GM18520 (cell line): ENCODE results near the gene GPAM.

ENCODE experiments used
- ATAC-seq: cut with Tn5 transposase; IDR thresholded peaks from one replicate; pipeline ENCODE4 v1.9.1; 2021; ENCODE audit not compliant: unreplicated experiment

The GPAM gene

DNA sequence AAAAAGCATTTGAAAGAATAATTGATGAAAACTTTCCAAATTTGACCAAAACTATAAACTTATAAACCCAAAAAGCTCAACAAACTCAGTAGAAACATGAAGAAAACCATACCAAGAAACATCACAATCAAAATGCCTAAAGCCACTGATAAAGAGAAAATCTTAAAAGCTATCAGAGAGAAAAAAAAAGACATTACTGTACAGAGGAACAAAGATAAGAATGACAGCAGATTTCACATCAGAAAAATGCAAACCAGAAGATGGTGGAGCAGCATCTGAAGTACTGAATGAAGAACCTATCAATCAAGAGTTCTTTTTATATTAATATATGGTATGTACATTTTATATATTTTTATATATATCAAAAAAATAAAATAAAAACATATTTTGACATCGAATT is 2.4 kb upstream of the GPAM start:
- ATAC-seq = no peak

DNA sequence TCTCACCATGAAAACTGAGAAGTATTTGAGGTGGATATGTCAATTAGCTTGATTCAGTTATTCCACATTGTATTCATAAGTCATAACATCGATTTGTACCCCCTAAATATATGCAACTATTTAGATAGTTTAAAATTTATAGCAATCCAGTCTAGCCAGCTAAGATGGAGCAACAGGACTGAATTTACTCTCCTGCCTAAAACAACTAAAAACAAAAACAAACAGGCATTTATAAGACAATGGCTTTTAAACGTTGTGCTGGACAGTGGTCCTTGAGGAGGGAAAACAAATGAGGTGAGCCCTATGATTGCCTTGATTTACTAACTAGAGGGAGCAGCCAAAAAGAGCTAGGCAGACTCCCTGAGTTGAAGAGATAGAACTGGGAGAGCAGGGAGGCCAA is 814 bp upstream of the GPAM start:
- ATAC-seq = no peak

DNA sequence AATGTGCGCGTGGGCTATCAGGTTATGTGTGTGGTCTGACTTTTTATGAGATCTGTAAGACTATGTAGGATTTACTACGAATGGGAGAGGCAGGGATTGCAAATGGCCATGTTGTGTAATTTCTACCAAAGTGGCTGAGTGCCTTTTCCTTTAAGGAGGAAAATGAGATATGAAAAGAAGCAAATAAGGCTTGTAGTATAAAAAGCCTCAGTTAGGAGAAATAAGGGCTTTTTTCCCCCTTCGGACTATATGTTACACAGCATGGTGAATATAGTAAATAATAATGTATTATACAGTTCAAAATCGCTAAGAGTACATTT is 447 bp upstream of the GPAM start:
- ATAC-seq = no peak

DNA sequence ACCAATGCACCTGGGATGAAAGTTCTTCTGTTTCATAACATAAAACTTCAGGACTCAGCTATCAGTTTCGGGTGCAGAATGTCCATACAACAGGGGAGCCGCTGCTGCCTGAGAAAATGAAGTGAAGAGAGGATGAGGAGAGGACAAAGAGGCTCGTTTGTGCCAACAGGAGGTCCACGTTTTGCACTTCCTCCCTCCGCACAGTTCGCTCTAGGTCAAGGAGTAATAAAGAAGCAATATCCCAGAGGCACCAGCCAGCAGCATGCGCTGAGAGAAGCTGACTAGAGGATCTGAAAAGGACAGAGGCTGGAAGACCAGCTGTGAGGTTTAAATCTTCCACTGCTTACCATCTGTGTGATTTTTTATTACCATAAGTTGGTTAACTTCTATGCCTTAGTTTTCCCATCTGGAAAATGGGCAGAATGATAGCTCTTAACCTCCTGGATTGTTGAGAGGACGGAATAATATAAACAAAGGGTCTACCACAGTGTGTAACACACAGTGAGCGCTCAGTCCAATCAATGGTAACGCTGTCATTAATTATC is 709 bp downstream of the GPAM start:
- no peak for ATAC-seq

DNA sequence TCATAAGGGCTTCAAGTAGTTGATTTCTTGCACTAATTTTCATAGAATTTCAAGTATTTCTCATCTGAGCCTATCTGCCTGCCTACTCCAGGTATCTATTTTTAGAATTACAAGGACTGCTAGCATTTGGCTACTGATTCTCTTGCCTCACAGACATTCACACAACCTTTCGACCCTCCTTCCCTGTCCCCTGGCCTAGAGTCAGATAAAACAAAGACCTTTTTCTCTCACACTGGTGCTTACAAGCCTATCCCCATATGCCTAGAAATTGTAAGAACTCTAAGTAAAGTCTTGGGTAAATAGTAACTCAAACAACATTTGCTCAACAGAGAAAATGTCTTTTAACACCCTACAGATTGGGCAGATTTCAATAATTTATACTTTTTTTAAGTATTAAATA is 6.3 kb downstream of the GPAM start:
- ATAC-seq = no peak

DNA sequence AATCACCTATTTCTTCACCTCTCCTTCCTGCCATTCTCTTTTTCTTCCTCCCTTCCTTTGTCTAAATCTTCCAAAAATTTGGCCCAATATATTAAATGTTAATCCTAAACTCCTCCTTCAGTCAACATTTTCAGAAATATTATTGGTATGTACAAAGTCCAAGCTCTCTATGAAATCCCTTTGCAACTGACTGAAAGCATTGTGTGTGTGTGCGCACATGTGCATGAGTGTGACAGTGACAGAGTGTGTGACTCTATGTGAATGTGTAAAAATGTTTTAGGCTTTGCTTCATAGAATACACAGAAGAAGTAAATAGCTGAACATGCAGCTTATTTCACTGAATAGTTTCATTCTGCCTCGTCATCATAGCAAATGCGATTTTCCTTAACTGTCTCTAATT is 7.0 kb downstream of the GPAM start:
- ATAC-seq = no peak

DNA sequence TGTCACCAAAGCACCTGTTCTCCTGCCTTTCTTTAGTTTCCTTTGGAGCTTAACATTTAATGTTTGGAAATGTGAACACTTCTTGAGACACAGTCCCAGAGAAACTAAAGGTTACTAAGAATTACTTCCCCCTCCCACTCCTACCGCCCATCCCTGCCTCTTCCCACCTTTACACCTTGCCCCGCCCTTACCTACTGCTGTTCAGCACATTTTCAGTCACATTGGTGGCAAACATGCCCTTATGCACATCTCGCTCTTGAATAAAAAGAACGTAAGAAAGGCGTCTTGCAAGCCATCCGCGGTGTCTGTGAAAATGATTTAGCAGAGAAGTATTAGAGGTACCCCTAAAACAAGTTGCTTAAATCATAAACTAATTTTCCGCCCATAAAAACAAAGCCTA is 8.2 kb downstream of the GPAM start:
- ATAC-seq = no peak

DNA sequence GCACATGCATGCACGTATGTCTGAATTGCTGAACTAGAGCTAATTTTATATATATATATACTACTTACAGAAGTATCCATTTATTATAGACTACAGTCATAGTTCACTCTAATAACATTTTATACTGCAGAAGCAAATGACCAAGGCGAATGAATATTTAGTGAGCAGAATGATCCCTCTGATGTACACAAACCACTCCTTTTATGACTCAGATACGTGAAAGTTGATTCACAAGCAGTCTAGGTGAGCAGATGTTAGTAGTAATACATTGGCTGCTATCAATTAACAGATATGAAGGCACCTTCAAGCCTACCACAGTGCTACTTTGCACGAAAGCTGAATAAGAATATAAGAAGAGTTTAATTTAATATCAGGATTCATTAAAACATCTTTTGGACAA is 10.4 kb downstream of the GPAM start:
- ATAC-seq = no peak

DNA sequence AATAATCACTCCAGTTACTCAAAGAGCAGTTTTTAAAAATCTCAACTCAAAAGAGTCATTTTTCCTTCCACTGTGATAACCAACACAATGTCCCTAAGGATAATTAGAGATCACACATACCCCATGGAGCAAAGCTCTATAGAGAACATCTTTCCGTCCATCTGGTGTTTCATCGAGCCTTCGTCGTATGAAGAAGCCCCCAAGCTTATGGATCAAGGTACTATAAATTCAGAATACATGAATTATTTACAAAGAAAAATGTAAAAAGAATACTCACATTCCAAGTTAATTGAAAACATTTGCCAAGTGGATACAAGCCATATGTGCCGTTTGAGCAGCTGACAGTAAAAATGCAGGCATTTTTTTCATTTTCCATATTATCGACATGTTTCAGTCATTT is 14.8 kb downstream of the GPAM start:
- no peak for ATAC-seq

DNA sequence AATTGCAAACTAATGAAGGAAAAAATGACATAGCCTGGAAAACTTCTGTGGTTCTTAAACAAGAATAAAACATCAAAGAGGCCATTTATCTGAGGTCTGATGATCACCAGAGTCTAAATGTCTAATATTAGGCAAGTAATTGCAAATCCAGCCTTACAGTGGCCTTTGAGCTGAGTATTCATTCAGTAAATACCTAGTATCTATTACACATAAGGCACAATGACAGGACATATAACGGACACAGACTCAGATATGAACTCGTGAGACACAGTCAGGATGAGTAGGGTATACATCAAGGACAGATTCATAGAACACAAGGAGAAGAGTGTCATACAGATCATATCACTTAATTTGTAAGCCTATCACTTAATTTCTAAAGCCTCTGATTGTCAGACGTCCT is 16.8 kb downstream of the GPAM start:
- no peak for ATAC-seq

DNA sequence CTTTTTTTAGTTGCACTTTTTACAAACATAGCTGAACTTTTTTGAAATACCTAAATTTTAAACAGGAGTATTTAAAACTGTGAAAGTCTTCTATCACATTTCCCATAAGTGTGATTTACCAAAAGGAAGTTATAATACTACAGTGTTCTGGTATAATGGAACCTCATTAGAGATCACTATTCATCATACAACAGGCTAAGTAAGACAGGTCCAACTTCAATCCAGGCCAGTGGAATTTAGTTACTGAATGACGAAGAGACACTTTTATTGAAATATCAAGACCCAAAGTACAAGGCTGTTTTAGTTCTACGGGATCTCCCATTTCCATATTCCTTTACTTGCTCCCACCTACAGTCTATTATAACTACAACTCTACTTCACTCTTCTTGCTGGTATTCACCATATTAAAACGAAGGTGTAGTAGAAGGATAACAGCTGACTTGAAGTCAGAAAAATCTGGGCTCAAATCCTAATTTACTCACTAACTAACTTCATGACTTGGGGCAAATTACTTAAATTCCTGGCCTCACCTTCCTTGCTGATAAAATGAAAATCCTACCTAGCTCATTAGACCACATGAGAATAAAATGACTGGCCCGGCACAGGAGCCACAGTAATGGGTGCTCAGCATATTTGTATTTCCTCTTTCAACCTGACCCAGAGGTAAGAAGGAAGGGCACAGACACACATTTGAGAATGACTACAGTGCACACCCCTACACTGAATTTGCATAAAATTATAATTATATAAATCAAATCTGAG is 21.6 kb downstream of the GPAM start:
- no peak for ATAC-seq

DNA sequence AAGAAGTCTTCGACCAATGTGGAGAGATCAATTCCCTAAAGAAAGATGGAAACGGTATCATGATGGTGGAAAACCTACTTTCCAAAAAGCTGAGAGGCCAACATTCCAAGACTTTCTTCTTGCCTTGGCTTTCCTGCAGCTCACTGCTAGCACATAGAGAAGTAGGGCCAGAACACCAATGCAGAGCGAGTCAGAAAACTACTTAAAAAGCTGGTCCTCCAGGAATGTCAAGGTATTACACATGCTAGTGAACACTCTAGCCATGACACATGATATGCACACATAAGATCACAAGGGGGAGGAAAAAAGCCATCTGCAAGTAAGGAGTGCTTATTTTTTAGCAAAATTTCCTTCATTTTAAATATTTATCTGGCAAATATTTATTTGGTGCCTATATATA is 22.7 kb downstream of the GPAM start:
- no peak for ATAC-seq

DNA sequence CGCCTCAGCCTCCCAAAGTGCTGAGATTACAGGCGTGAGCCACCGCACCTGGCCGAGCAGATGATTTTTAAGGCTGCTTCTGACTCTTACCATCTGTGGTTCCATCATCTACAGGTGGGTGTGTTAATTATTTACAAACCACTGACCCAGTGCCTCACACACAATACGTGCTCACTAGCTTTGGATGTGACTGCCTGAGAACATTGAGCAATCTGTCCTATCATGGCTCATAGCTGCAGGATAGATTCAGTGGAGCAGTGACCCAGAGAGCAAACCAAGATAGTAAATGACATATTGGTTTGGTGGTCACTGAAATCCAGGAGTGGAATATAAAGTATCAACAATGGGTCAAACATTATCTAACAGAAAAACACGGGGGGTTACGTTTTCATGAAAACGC is 24.1 kb downstream of the GPAM start:
- ATAC-seq = no peak

DNA sequence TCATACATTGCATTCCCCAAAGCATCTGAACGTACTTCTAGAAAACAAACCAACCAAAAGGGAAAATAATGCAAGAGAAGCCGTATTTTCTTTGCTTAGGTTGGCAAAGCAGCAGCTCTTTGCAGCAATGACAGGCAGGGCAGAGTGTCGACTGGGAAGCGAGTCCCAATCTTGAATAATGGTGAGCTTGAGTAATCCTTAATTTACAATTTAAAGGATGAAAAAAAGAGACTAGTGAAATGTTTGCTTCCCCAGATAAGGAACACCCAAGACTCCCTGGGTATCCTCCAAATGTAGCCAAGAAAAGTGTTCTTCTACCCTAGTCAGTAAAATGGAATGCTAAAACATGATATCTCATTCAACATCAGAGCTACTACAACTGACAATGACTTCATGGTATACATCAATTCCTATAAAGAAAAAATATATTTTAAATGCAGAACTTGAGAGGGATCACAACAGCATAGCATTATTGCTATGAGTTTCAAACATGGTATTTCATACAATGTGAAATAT is 32.0 kb downstream of the GPAM start:
- no peak for ATAC-seq

DNA sequence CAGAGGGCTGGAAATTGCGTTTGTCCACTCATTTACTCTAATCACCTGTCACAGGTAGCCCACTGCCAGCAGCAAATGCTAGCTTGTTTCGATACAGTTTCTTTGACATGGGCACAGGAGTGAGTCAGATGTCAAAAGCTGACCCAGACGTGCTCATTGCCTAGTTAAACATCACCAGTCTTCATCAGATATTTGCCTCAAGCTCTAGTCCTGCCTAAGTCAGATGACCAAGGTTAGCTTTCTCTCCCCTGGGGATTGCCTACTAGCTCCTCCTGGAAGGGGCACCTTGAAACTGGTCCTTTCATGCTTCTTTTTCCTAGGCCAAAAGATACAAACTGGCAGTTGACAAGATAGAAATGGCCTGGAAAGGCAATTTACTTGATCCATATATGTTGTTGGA is 35.2 kb downstream of the GPAM start:
- ATAC-seq = no peak

DNA sequence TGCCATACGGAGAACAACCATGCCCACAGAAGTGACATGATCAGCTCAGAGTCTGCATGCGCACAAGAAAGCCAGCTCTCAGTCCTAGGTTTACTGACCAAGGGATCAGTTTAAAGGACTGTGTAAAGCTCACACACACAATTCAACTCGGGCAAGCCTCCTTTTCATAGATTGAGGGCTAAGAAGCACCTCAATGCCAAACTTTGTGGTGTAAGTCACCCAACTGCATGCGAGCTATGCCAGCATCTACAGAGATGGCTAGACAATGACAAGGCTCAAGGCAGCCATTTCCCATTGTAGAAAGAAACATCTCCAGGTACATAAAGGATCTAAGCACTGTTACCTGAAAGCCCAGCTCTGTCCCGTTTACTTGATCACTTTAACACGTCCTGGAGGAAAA is 36.8 kb downstream of the GPAM start:
- no peak for ATAC-seq

DNA sequence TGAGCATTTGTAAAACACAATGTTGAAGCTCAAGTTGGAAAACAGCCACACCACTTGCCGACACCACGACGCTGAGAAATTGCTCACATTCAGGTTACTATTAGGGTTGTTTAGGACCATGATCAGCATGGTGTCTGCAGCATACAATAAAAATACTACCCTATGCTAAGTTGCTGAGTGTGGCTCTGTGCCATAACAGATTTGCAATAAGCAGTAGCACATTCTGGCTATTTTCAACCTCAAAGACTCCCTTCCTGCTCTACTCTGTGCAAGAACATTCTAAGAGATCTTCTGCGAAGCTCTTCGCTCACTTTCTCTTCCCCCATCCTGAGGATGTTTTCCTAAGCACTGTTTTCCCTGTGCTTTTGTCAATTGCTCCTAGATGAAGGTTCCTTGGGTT is 38.3 kb downstream of the GPAM start:
- no peak for ATAC-seq

DNA sequence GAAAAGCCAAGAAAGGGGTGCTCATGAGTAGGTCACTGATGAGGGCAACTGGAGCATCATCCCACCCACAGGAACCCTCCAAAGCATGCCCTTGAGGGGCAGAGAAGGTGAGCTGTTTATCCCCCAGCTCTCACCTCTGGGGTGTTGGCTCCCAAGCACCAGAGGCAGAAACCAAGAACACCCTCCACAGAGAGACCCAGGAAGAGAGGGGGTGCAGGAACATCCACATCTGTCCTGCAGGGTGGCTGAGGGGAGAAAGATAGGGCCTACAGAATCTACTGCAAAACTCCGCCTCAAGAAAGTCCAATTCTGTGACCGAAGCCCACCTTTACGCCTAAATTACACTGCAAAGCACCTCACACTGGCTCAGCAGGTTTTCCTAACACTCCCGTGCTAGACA is 40.1 kb downstream of the GPAM start:
- ATAC-seq = no peak

DNA sequence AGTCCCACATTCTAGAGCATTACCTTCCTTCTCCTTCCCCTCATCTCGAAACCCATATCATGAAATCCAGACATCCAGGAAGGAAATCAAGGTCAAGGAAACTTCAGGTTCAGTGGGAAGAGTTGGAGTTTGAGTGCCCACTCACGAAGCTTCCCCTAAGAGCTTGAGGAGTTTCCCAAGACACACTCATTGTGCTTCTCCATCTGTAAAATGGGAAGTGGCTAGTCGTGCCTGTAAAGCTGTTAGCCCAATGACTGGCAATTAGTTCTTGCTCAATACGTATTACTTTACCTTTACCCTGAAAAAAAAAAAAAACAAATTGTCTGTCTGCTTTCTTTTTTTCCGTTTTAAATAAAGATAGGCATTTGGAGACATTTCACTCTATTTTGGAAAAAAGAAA is 42.3 kb downstream of the GPAM start:
- ATAC-seq = no peak

DNA sequence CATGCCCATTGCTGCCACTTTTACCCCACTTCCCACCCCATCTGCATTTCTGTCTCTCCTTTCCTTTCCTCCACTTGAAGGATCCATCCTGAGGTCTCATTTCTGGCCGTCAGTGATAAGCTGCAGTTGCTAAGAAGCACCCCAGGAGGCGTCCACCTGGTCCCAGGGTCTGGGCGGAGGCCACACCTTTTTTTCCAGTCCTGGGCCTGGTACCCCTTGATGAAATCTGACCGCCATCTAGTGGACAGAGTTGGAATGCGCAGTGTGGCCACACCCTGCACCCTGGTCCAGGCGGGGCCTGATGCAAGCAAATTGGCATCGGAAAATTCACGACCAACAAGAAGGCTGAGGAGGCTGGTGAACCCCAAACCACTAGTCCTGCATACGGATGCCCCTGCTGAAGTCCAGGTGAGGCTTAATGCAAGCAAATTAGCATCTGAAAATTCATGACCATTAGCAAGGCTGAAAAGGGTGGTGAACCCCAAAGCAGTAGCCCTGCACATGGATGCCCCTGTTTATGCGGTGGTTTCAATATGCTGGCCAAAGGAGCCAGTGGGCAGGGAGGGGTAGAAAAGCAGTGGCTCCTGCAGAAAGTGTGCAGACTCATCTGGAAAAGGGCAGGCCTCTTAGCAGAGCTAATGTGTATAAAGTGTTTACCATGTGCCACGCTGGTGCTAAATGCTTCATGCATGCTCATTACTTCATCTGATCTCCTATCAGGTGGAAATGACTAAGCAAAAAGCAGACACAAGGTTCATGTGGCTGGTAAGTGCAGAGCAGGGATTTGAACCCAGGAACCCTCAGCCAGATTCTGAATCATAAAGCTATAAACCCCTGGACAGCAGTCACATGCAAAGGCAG is 43.2 kb downstream of the GPAM start:
- peak; percentile 98 for ATAC-seq

DNA sequence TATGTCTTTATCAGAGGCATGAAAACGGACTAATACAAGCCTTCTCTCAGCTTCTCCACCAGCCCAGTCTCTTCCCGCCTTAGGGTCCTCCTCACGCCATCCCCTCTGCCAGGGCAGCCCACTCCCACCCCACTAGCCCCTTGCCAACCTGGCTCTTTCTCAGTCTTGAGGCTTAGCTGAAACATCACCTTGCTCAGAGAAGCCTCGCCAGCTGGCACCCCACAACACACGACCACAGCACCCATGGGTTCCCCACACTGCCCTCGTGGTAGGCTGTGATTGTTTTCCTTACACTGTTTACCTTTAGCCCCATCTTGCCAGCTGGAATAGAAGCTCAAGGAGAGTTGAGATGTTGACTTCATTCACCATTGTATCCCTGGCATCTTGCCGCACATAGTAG is 44.4 kb downstream of the GPAM start:
- ATAC-seq = no peak
